IPS-18c (cell line): ENCODE data around the gene ATP9A.

ENCODE experiments used
- H3K4me3 ChIP-seq: 2 replicates; pipeline ENCODE4 v1.7.0; 2013; ENCODE audit warnings: low read depth, mild to moderate bottlenecking, low read length, moderate library complexity; ENCODE audit not compliant: insufficient read depth
- H3K9me3 ChIP-seq: one replicate; pipeline ENCODE4 v1.6.1; 2013; ENCODE audit warnings: mild to moderate bottlenecking, low read length, moderate library complexity; ENCODE audit not compliant: control insufficient read depth, insufficient read depth

The ATP9A gene

GRCh38 chr20:51610761-51611624 lies 157.2 kb downstream of the ATP9A start:
- H3K4me3 ChIP-seq = no peak overlapping the region

DNA sequence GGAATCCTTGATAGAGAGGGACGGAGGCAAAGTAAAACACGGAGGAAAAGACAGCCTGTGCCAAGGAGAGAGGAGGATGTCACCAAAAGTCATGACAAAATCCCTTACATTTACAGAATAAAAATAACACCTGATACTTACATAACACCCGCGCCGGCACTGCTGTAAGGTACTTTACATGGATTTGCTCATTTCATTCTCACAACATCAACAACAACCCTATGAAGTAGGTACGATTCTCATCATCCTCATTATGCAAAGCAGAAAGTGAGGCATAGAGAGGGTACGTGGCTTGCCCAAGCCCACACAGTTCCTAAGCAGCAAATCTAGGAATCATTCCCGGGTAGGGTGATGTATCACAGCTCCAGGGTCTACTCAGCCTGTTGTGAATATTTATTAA lies 158.1 kb downstream of the ATP9A start:
- no peaks in the 10 kb centered on the region for H3K9me3 ChIP-seq

More at GRCh38 chr20:51610761-51611624, 157.2 kb downstream of the ATP9A start:
- no peaks in the 10 kb centered on the region for H3K9me3 ChIP-seq

DNA sequence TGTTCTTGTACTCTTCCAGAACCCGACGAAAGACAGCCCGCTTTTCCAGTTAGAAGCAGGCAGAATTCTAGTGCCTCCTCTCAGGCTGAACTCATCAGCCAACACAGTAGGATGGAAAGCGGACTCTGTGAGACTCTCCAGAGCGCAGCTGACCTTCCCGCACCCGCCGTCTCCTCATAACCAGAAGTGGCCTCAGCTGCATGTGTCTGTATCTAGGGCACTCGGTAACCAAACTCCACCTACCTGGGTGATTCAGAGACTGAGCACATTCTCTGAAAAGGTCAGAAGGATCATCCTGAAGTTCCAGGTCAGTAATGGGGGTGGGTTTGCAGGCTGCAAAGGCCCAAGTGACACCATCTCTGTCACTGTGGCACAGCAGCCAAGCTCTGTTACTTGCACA lies 158.9 kb downstream of the ATP9A start:
- no peaks in the 10 kb centered on the region for H3K9me3 ChIP-seq
- no peak overlapping the region for H3K4me3 ChIP-seq

More for the DNA sequence above, 158.1 kb downstream of the ATP9A start:
- H3K4me3 ChIP-seq = no peak overlapping the region

GRCh38 chr20:51608061-51608460 lies 160.1 kb downstream of the ATP9A start:
- H3K9me3 ChIP-seq = no peaks in the 10 kb centered on the region
- no peak overlapping the region for H3K4me3 ChIP-seq

DNA sequence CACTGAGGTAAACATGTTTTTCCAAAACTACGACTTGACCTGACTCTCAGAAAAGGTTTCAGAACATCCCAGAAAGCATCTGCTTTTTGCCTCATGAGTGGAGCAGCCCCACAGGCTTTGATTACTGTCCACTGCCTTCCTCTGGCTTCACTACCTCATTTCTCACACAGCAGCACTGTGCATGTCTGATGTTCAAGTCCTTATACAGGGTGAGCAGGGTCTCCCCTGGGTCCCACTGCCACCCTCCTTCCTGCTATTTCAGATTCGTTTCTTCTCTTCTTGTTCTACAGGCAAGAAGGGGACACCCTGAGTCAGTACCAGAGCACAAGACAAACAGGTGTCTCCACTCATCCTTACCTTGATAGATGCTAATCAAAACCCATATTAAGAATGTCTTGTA lies 161.0 kb downstream of the ATP9A start:
- no peak overlapping the region for H3K4me3 ChIP-seq
- no peaks in the 10 kb centered on the region for H3K9me3 ChIP-seq

DNA sequence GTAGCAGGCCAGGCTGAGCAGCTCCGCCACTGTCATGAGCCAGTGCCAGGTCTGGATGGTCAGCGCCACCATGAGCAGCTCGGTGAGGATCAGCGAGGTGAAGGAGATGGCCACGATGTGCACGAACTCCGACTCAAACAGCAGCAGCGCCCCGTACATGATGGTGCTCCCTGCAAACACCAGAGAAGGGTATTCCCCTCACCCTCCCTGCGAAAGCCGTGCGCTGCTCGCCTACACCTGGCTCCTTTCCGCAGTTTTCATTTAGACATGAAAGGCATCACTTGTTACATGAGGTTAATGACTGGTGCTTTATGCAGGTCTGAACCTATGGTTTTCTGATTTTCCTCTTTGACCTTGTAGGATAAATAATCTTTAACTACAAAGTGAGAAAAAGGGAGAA lies 163.3 kb downstream of the ATP9A start:
- no peak overlapping the region for H3K4me3 ChIP-seq
- H3K9me3 ChIP-seq = no peaks in the 10 kb centered on the region

DNA sequence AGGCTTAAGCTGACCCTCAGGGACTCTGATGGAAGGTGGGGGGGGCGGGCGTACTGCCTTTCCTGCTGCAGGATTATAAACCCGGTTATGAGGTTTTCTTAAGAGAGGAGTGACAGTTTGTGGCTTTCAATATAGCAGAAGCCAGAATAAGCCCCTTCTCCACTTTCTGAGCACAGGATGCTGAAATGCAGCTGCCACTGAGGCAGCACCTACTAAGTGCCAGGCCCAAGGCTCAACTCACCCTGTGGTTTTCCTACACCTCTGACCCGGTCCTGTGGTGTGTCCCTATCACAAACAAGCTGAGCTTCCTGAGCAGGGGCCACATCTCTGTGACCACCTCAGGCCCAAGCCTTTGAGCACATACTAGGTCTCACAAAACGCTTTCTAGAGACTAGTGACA lies 166.1 kb downstream of the ATP9A start:
- no peak overlapping the region for H3K4me3 ChIP-seq
- H3K9me3 ChIP-seq = no peaks in the 10 kb centered on the region

- Histone ChIP-seq H3K9me3 (no peaks in the 10 kb centered on the region), H3K4me3 (no peak overlapping the region)
These were observed 167.2 kb downstream of the ATP9A start for GRCh38 chr20:51600950-51601349.

GRCh38 chr20:51600016-51600420 lies 168.2 kb downstream of the ATP9A start:
- H3K4me3 ChIP-seq = no peak overlapping the region
- no peaks in the 10 kb centered on the region for H3K9me3 ChIP-seq

DNA sequence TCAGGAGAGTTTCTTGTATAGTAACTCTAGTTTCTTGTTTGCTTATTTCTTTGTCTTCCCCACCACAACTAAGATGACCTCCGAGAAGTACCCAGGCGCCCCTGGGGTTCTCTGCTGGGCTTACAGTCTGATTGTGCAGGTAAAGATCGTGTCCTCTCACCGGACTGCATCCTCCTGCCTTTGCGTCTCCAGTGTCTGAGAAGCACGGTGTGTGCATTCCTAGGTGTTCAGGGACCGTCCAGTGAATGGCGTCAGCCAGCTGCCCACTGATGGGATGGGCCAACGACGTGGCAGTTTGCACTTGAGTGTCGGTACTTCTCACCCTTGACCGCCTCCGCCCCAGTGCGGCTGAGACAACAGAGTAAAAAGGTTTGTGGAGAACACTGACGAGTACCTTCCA lies 169.6 kb downstream of the ATP9A start:
- H3K4me3 ChIP-seq = no peak overlapping the region
- no peaks in the 10 kb centered on the region for H3K9me3 ChIP-seq

- H3K9me3 ChIP-seq = no peaks in the 10 kb centered on the region
- H3K4me3 ChIP-seq = no peak overlapping the region
These were observed 170.6 kb downstream of the ATP9A start for GRCh38 chr20:51597389-51598231.

GRCh38 chr20:51596668-51597388 lies 171.4 kb downstream of the ATP9A start:
- Histone ChIP-seq H3K9me3 (no peaks in the 10 kb centered on the region), H3K4me3 (no peak overlapping the region)

DNA sequence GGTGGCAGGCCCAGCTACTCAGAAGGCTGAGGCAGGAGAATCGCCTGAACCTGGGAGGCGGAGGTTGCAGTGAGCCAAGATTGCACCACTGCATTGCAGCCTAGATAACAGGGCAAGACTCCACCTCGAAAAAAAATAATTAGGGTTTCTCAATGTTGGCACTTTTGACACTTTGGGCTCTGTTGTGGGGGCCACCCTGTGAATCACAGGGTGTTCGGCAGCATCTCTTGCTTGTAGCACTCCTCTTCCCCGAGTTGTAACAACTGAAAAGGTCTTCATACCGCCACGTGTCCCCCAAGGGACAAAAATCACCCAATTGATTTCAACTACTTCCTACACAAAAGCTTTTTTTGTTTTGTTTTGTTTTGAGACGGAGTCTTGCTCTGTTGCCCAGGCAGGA lies 172.4 kb downstream of the ATP9A start:
- H3K4me3 ChIP-seq = no peak overlapping the region
- H3K9me3 ChIP-seq = no peaks in the 10 kb centered on the region

- Histone ChIP-seq H3K4me3 (no peak overlapping the region), H3K9me3 (no peaks in the 10 kb centered on the region)
These were observed 173.1 kb downstream of the ATP9A start for GRCh38 chr20:51595058-51595532.

DNA sequence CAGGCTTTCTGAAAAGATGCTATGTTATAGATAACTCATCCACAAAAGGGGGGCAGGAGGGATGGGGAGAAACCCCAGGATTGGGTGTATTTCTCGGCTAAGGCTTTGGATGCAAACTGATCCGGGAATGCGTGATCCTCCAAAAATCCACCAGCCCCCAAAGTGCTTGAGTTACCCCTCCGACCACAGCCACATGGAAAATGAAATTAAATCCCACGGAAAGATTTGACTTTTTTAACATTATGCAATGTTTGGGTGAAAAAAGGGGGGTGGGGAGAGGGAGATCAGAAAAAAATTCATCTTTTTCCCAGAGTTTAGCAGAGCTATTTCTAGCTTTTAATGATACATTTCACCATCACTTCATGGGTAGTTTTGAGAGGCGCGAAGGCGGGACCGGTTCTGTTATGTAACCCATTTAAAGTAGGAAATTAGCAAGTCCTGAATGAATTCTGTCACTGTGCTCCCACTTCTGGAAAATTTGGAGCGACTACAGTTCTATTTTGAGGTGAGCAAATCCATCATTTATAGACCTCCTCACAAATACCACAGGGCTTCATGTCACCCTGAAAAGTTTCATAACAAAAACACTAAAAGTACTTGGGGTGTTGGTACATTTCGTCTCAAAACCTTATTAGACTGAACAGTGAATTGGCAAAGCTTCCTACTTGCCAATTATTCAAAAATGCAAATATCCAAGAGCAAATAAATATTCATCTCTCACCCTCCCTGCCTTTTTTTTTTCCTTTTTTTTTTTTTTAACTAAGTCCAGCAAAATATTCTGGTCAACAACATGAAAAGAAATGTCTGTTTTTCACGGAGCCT lies 173.7 kb downstream of the ATP9A start:
- Histone ChIP-seq H3K4me3 (no peak overlapping the region), H3K9me3 (no peaks in the 10 kb centered on the region)

DNA sequence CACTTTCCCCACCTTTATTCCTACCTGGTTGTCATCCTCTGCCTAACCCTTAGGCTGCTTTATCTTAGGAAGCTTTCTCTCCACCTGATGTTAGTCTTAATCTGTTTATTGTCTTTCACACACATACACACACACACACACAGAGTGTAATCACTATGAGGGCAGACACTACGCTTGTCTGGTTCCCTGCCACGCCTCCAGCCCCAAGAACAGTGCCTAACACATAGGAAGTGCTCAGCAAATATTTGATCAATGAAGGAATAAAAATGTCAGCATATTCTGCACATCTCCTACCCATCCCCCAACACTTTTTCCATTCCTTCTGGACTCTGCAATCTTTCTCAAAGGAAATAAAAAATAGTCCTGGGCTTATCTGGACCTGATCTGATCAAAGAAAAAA lies 174.6 kb downstream of the ATP9A start:
- H3K9me3 ChIP-seq = no peaks in the 10 kb centered on the region
- H3K4me3 ChIP-seq = no peak overlapping the region

DNA sequence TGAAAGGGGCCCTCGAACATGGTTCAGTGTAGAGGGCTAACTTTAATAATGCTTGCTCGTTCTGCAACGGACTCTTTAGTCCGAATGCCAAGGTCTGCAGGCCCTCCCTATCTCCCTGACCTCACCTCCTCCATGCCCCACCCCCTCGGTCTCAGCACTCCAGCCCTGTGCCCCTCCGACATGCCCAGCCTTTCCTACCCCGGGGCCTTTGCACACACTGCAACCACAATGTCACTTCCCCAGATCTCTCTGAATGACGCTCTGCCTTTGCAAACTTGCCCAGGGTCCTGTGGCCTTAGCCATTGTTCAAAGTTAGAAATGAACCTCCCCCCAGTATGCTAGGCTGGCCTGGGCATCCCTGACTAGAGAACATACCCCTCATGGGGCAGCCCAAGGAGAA lies 175.6 kb downstream of the ATP9A start:
- H3K4me3 ChIP-seq = no peak overlapping the region
- no peaks in the 10 kb centered on the region for H3K9me3 ChIP-seq
